ENCODE results near the gene PCDH9.
"Not testable (repeated sequence)": the region's sequence is repeated elsewhere in the genome, so short reads cannot be mapped to it uniquely, and the experiment has no call there.

The PCDH9 gene

DNA sequence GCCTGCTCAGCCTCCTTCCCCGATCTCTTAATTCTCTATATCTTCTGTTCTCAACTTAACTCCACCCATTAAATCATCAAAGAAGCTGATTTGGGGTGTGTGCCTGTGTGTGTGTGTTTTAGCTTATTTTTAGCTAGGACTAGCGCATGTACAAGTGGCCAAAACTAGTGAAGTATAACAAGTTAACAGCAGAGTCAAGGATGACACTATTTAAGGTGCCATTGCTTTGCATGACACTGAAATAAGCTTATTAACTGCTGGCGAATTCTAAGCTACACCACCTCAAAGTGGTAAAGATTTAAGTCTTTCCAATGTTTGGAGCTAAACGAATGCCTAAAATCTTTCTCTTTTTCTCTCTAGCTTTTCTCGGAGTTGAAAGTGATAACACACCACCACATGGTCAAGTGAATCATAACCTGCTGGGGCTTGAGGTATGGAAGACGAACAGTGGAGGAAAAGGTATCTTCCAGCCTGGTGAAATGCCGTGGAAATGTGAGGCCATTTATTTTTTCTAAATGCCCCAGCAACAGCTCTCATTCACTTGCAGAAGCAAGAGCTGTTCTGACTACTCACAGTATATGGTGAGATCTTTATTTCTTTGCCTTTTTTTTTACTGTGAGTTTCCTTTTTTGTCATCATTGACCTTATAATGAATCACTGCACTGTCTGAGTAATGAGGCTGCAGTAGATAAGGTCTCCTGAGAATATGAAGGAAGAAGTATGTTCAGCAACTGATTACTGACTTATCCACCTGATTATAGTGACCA, 570.3 kb downstream of the PCDH9 start:
- no peak for DNase-seq (ENCODE audit: low spot score)

DNA sequence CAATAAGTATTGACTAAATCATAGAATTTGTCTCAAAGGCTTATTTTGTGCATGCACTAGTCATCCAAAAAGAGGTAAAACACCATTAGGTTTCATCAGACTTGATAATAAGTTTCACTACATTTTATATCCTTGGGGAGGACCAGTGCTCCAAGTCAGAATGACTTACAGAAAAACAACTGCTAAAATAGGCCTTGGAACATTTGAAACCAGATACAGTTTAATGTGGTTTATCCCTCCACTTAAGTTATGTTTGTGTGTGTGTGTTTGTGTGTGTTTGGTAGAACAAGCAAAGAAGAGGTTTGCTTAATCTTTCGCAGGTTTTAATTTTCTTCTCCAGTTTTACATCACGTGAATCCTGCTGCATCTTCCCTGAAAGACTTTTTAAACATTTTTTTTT, 570.9 kb downstream of the PCDH9 start:
- DNase-seq (ENCODE audit: low spot score), result no peak

DNA sequence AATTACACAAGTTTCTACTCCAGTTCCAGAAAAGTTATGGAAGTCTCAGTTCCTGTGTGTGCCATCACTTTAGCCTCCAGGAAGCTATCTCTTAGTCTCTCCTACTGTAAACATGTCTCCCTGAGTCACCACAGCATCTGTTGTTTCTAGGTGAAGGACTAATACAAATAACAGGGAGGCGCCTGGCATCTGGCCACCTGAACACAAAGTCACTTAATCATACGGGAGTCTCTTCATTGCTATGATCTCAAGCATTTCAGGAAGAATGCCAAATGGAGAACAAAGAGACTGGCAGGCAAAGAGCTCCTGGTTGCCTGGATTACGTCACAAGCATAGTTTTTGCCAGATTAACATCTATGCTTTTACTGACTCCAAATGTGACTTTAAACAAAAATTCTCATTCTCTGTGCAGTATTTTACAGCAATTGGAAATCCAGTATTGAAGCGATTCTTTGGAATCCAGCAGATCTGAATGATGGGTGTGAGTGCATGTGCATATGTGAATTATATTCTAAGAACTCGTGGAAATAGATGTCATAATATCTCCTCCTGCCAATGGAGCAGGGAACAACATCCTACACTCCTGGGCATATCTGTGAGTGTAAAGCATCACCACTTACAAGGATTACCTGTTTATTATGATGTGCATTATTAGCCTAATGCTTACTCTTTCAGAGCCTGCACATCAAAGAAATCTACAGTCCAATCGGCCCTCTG, 572.8 kb downstream of the PCDH9 start:
- no peak for DNase-seq (ENCODE audit: low spot score)

GRCh38 chr13:66655847-66656454, 574.2 kb downstream of the PCDH9 start:
- no peak for DNase-seq (ENCODE audit: low spot score)

- no peak for DNase-seq (ENCODE audit: low spot score)
Observed at GRCh38 chr13:66644855-66645460, 585.2 kb downstream of the PCDH9 start.

DNA sequence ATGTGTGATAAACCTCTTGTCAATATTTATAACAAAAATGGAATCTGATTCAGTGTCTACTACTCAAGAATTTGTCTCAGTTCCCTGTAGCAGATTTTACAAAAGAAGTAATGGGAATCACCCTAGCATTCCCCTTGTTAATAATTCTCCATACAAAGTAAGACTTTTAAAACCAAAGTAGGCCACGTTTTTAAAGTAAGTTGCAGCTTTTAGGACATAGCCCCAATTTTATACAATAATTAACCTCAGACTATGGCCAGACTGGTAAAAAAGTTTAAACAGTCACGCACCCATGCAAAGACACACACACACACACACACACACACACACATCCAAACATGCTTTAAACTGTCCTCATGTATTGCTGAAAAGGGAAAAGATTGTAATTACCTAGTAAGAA, 589.9 kb downstream of the PCDH9 start:
- no peak for DNase-seq (ENCODE audit: low spot score)

DNA sequence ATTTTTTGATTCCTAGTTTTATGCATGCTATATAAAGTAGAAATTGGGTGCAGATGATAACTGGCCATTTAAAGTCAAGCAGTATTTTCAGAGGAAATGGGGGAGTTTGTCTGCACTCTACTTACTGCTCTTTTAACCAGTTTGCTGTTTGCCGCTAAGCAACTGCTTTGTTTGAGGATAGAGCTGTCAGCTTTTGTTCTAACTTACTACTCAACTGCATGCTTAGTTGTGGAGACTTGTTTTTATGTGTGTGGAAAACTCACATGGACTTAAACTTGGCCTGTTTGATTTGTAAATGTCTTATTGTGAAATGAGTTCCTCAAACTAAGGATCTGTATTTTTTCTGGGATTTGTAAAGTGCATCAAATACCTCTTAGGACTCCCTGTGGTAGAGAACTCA, 591.1 kb downstream of the PCDH9 start:
- no peak for DNase-seq (ENCODE audit: low spot score)

DNA sequence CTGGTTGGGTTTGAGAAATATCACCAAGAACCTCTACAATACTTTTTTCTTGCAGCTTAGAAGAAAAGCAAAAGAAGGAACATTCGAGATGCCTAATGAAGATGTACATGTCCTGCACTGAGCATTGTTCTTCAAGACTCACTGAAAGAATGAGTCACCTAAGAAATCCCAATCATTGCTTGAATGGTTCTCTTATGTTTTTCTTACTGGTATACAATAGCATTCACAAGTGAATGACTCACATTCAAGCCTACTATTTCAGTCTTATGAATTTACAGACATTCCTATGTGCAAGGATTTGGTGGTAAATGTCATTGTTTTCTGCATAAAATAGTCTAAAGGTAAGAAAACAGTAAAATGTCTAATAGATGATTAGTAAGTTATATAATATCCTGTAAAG, 594.6 kb downstream of the PCDH9 start:
- DNase-seq (ENCODE audit: low spot score), result no peak

- DNase-seq (ENCODE audit: low spot score), result no peak
Observed at GRCh38 chr13:66634384-66634783, 595.8 kb downstream of the PCDH9 start.

- no peak for DNase-seq (ENCODE audit: low spot score)
Observed at GRCh38 chr13:66627512-66627911, 602.6 kb downstream of the PCDH9 start.

DNA sequence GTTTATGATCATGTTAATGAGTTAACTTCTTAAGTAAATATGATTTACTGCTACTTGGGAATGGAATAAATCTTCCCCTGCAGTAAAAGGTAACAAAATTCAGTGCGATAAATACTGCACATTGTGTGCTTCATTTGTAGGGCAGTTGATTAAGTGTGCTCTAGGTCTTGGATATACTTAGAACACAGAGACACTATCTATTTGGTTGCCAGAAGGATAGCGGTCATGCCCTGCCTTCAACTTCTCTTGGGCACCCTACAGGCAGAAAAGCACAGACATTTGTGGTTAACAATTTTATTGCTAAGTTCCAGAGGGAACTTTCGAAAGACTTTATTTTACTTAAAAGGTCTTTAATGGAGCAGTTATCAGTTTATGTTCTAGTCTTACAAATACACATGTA, 605.8 kb downstream of the PCDH9 start:
- DNase-seq (ENCODE audit: low spot score), result no peak

DNA sequence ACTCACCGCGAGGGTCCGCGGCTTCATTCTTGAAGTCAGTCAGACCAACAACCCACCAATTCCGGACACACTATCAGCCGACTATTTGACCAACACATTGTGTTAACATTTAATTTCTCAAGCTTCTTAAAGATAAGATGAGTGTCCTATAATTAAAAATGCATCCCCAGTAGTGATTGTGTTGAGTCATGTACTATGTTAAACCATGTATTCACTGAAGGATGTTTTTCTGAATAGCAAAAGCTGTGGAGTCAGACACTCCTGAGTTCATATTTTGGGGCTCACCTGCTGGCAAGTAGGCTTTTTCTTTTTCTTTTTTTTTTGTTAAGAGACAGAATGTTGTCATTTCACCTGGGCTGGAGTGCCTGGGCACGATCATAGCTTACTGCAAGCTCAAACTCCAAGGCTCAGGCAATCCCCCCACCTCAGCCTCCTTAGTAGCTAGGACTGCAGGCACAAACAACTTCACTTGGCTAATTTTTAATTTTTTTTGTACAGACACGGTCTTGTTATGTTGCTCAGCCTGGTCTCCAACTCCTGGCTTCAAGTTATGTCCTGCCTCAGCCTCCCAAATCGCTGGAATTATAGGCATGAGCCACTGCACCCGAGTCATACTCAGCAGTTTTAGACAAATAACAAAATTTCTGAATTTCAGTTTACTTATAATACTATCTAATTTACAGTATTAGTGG, 606.9 kb downstream of the PCDH9 start:
- DNase-seq (ENCODE audit: low spot score), result no peak

GRCh38 chr13:66621906-66622447, 608.2 kb downstream of the PCDH9 start:
- DNase-seq (ENCODE audit: low spot score), result not testable (repeated sequence)

DNA sequence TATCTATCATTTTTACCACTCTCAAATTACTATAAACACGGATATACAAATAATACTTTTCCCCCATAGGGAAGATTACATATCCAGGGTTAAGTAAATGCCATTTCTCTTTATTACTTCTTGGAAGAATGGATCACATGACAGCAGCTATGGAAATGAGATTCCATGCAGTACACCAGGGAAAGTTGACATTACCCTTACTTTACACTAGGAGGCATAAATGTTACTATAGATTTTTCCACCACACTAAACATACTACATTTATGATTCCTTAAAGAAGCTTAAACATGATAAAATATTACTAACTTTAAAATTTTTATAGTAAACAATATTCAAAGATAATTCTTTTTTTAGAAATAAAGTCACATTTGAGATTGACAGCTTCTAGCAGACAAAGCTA, 611.4 kb downstream of the PCDH9 start:
- DNase-seq (ENCODE audit: low spot score), result no peak

GRCh38 chr13:66617786-66618185, 612.4 kb downstream of the PCDH9 start:
- DNase-seq (ENCODE audit: low spot score), result no peak

GRCh38 chr13:66612983-66613382, 617.2 kb downstream of the PCDH9 start:
- DNase-seq (ENCODE audit: low spot score), result no peak

DNA sequence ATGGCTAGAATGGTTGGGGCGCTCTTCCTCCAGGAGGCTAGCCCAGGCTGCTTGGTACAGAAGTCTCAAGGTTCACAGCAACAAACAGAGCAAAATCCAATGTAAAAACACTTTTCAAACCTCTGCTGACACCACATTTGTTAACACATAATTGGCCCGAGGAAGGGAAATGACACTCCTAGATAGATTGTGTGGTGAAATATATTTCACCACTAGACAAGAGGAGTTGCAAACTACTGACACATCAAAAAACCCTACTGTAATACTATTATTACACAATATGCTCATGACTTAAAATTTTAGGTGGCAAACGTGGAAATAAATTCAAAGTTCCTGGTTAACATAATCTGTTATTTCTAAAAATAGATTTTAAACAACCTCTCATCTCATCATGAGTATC, 643.6 kb downstream of the PCDH9 start:
- DNase-seq (ENCODE audit: low spot score), result no peak

- DNase-seq (ENCODE audit: low spot score), result no peak
Observed at GRCh38 chr13:66585669-66586203, 644.4 kb downstream of the PCDH9 start.

- no peak for DNase-seq (ENCODE audit: low spot score)
Observed at GRCh38 chr13:66581675-66582074, 648.5 kb downstream of the PCDH9 start.

DNA sequence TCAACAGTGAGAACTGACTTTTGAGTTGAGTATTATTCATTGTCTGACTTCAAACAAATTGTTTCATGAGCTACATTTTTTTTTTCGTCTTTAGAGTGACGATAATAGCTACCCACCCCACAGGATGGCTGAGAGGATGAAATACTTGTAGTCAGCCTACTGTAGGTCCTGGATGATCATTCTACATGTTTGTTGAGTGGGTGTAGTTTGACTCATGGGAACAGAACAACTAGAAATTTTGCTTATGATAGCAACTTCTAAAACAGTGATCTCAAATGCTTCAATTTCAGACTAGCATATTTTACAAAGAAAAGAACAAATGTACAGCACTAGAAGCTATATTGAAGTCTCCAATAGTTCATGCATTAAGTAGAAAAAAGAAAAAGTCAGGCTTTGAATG, 651.8 kb downstream of the PCDH9 start:
- DNase-seq (ENCODE audit: low spot score), result no peak

- DNase-seq (ENCODE audit: low spot score), result no peak
Observed at GRCh38 chr13:66577358-66577757, 652.8 kb downstream of the PCDH9 start.

GRCh38 chr13:66576381-66576780, 653.8 kb downstream of the PCDH9 start:
- DNase-seq (ENCODE audit: low spot score), result no peak
